Subcutaneous abdominal adipose tissue (tissue), 5 donors: ENCODE data around the gene CFAP54.
"Not testable (repeated sequence)": the region's sequence is repeated elsewhere in the genome, so short reads cannot be mapped to it uniquely, and the experiment has no call there.

Source experiments
- H3K27ac ChIP-seq: one replicate; pipeline ENCODE4 v1.7.0; 2013; ENCODE audit warnings: low read depth, mild to moderate bottlenecking, inconsistent platforms, low read length, moderate library complexity
- H3K27me3 ChIP-seq, 5 donors: one replicate each; pipeline ENCODE4 v1.7.0; 2013; ENCODE audit warnings: low read length in 5 of 5, inconsistent platforms in 1 of 5; ENCODE audit not compliant: control insufficient read depth in 5 of 5, insufficient read depth in 4 of 5
- H3K36me3 ChIP-seq, 5 donors: one replicate each; pipeline ENCODE4 v1.7.0; 2013; ENCODE audit warnings: low read length in 5 of 5; ENCODE audit not compliant: control insufficient read depth in 5 of 5, insufficient read depth in 5 of 5
- H3K4me1 ChIP-seq, 5 donors: one replicate each; pipeline ENCODE4 v1.7.0; 2013; ENCODE audit warnings: low read length in 5 of 5, mild to moderate bottlenecking in 3 of 5, moderate library complexity in 1 of 5; ENCODE audit not compliant: control insufficient read depth in 5 of 5, insufficient read depth in 5 of 5
- H3K4me3 ChIP-seq, 5 donors: one replicate each; pipeline ENCODE4 v1.7.0; 2013; ENCODE audit warnings: low read length in 5 of 5, low read depth in 1 of 5
- H3K9ac ChIP-seq, 5 donors: one replicate each; pipeline ENCODE4 v1.7.0; 2013; ENCODE audit warnings: low read length in 5 of 5, mild to moderate bottlenecking in 4 of 5, moderate library complexity in 3 of 5
- H3K9me3 ChIP-seq, 5 donors: one replicate each; pipeline ENCODE4 v1.7.0; 2013; ENCODE audit warnings: low read length in 5 of 5; ENCODE audit not compliant: control insufficient read depth in 5 of 5
- donor health status: healthy.
- donor health status: healthy.
- donor health status: healthy.
- donor health status: healthy.
- donor health status: healthy.

CFAP54 gene

GRCh38 chr12:96473394-96474093, 15.8 kb upstream of the CFAP54 start:
- H3K9ac ChIP-seq: no peak overlapping the region
- H3K4me3 ChIP-seq: no peak overlapping the region
- peaks cover 0 to 3% (median 0%) of the 10 kb centered on the region in 5 donors for H3K4me1 ChIP-seq
- no peaks in the 10 kb centered on the region for H3K27me3 ChIP-seq
- H3K36me3 ChIP-seq: no peaks in the 10 kb centered on the region
- H3K27ac ChIP-seq: no peak overlapping the region
- H3K9me3 ChIP-seq: peaks cover 0 to 4% (median 0%) of the 10 kb centered on the region in 5 donors

GRCh38 chr12:96474206-96474605, 15.2 kb upstream of the CFAP54 start:
- Histone ChIP-seq H3K27me3 (no peaks in the 10 kb centered on the region), H3K9ac (no peak overlapping the region), H3K9me3 (peaks cover 0 to 4% (median 0%) of the 10 kb centered on the region in 5 donors), H3K4me1 (peaks cover 0 to 3% (median 0%) of the 10 kb centered on the region in 5 donors), H3K4me3 (no peak overlapping the region), H3K27ac (no peak overlapping the region), H3K36me3 (no peaks in the 10 kb centered on the region)

DNA sequence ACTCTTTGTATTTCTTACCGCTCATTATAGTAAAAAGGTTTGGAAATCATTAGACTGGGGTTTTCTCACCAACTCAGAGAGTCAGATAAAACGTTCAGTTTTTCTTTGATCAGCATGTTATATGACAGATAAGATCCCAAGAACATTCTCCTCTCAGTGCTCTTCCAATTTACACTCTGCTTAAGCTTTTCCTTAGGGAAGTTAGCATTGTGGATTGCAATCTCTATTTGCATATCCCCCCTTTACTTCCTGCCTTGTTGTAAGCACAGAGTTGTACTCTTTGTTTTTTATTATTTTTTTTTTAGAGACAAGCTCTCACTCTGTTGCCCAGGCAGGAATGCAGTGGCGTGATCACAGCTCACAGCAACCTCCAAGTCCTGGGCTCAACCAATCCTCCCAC, 11.4 kb upstream of the CFAP54 start:
- Histone ChIP-seq H3K27me3 (no peaks in the 10 kb centered on the region), H3K36me3 (no peaks in the 10 kb centered on the region), H3K9ac (no peak overlapping the region), H3K27ac (no peak overlapping the region), H3K4me1 (no peaks in the 10 kb centered on the region), H3K4me3 (no peak overlapping the region), H3K9me3 (no peaks in the 10 kb centered on the region)

DNA sequence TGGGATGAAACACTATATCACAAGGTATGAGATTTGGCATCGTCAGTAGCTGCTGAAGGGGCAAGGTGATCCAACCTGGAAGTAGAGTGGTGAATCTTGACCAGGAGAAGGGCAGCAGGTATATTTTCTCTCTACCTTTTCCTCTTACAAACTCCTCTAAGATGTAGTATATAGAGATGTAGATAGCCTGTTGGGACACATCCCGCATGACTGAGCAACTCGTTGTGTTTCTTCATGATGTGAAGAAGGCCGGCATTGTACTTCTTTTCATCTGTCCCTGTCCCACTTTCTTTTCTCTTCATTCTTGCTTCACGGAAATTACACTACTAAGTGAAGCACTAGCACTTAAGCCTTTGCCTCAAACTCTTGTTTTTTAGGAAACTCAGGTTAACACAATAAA, 7.3 kb upstream of the CFAP54 start:
- no peaks in the 10 kb centered on the region for H3K36me3 ChIP-seq
- H3K4me1 ChIP-seq: no peaks in the 10 kb centered on the region
- H3K27ac ChIP-seq: no peak overlapping the region
- H3K27me3 ChIP-seq: no peaks in the 10 kb centered on the region
- H3K9ac ChIP-seq: no peak overlapping the region
- H3K4me3 ChIP-seq: no peak overlapping the region
- H3K9me3 ChIP-seq: no peaks in the 10 kb centered on the region

- no peak overlapping the region for H3K9ac ChIP-seq
- no peaks in the 10 kb centered on the region for H3K36me3 ChIP-seq
- no peaks in the 10 kb centered on the region for H3K4me1 ChIP-seq
- no peaks in the 10 kb centered on the region for H3K27me3 ChIP-seq
- no peak overlapping the region for H3K4me3 ChIP-seq
- H3K9me3 ChIP-seq: no peaks in the 10 kb centered on the region
- H3K27ac ChIP-seq: no peak overlapping the region
These were observed 6.3 kb upstream of the CFAP54 start for GRCh38 chr12:96483116-96483515.

- no peak overlapping the region for H3K9ac ChIP-seq
- no peaks in the 10 kb centered on the region for H3K36me3 ChIP-seq
- no peaks in the 10 kb centered on the region for H3K9me3 ChIP-seq
- H3K27ac ChIP-seq: no peak overlapping the region
- H3K27me3 ChIP-seq: no peaks in the 10 kb centered on the region
- no peak overlapping the region for H3K4me3 ChIP-seq
- H3K4me1 ChIP-seq: peaks cover 0 to 10% (median 3%) of the 10 kb centered on the region in 5 donors
These were observed 2.4 kb upstream of the CFAP54 start for GRCh38 chr12:96486751-96487613.

GRCh38 chr12:96487634-96488033, 1.7 kb upstream of the CFAP54 start:
- H3K4me1 ChIP-seq: peaks cover 0 to 10% (median 3%) of the 10 kb centered on the region in 5 donors
- no peaks in the 10 kb centered on the region for H3K9me3 ChIP-seq
- no peaks in the 10 kb centered on the region for H3K27me3 ChIP-seq
- H3K27ac ChIP-seq: no peak overlapping the region
- H3K36me3 ChIP-seq: no peaks in the 10 kb centered on the region
- H3K9ac ChIP-seq: no peak overlapping the region
- no peak overlapping the region for H3K4me3 ChIP-seq

DNA sequence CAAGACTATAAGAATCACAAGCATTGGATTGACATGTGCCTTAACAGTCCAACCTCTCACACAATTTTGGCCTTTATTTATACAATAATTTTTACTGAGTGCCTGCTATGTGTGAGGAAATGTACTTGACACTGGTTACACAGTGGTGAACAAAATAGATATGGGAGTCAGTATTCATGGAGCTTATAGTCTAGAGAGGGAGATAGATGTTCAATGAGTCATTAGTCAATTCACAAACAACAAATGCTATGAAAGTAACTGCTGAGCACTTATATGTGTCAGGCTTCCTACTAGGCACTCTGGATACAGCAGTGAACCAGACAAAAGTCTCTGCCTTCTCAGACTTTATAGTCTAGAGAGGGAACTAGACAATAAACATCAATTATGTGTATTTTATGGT, 3.7 kb downstream of the CFAP54 start:
- no peaks in the 10 kb centered on the region for H3K36me3 ChIP-seq
- H3K27ac ChIP-seq: no peak overlapping the region
- H3K9me3 ChIP-seq: no peaks in the 10 kb centered on the region
- peaks cover 0 to 10% (median 3%) of the 10 kb centered on the region in 5 donors for H3K4me1 ChIP-seq
- H3K4me3 ChIP-seq: no peak overlapping the region
- H3K27me3 ChIP-seq: no peaks in the 10 kb centered on the region
- no peak overlapping the region for H3K9ac ChIP-seq

- not testable (repeated sequence) for H3K4me3 ChIP-seq, H3K27ac ChIP-seq, H3K9ac ChIP-seq, H3K36me3 ChIP-seq, H3K9me3 ChIP-seq, H3K4me1 ChIP-seq, H3K27me3 ChIP-seq
These were observed 4.8 kb downstream of the CFAP54 start for GRCh38 chr12:96494154-96494553.

- Histone ChIP-seq H3K27ac (no peak overlapping the region), H3K9me3 (no peaks in the 10 kb centered on the region), H3K27me3 (no peaks in the 10 kb centered on the region), H3K4me1 (peaks cover 0 to 3% (median 0%) of the 10 kb centered on the region in 5 donors), H3K9ac (no peak overlapping the region), H3K4me3 (no peak overlapping the region), H3K36me3 (no peaks in the 10 kb centered on the region)
These were observed 5.8 kb downstream of the CFAP54 start for GRCh38 chr12:96495155-96495554.
